Stimulated activated effector memory CD8-positive, alpha-beta T cell treated with anti-CD3 and anti-CD28 coated beads, Interleukin-12 subunit alpha, Interleukin-12 subunit beta, amount 100 ng/mL, for 72 hours (primary cell): ENCODE results near the gene ACAA1.
"Not testable (repeated sequence)": the region's sequence is repeated elsewhere in the genome, so short reads cannot be mapped to it uniquely, and the experiment has no call there.

ENCODE experiments used
- ATAC-seq: fragments of 150-1000 bp; cut with Tn5 transposase; 2 replicates; pipeline ENCODE4 v1.10.0; 2021
- DNase-seq, 2 donors: peaks; one replicate each; pipeline ENCODE4 v3.0.0; 2021 to 2022; ENCODE audit warnings: low spot score in 2 of 2
- H3K27ac Mint-ChIP-seq: one replicate; pipeline ENCODE4 v1.8.0; 2022; ENCODE audit warnings: mild to moderate bottlenecking, mixed read lengths
- H3K36me3 Mint-ChIP-seq: one replicate; pipeline ENCODE4 v1.8.0; 2022; ENCODE audit warnings: mild to moderate bottlenecking, mixed read lengths
- H3K4me1 Mint-ChIP-seq: one replicate; pipeline ENCODE4 v1.8.0; 2022; ENCODE audit warnings: mixed read lengths
- H3K4me3 Mint-ChIP-seq: one replicate; pipeline ENCODE4 v1.8.0; 2022; ENCODE audit warnings: mild to moderate bottlenecking, mixed read lengths
- H3K9me3 Mint-ChIP-seq: one replicate; pipeline ENCODE4 v1.8.0; 2022; ENCODE audit warnings: mixed read lengths

ACAA1 gene

DNA sequence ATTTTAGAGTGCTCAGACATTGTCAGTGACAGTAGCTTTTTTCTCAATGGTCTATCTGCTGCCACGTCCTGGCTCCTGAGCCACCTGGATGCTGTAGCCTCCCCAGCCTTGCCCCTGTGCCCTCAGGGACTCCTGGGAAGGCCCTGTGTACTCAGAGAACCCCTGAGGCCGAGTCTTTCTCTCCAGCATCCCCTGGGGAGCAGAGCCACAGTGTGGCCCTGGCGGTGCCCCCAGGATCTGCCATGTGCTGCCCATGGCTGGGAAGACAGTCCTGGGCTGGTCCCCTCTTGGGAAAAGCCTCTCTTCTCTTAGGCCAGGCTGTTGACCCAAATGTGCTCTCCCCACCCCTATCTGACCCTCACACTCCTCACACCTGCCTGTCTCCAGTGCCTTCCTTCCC lies 6.6 kb upstream of the ACAA1 start:
- peaks cover 36% of the 10 kb centered on the region for H3K4me1 Mint-ChIP-seq
- peaks cover 8% of the 10 kb centered on the region for H3K9me3 Mint-ChIP-seq
- peaks cover 14% of the 10 kb centered on the region for H3K36me3 Mint-ChIP-seq

DNA sequence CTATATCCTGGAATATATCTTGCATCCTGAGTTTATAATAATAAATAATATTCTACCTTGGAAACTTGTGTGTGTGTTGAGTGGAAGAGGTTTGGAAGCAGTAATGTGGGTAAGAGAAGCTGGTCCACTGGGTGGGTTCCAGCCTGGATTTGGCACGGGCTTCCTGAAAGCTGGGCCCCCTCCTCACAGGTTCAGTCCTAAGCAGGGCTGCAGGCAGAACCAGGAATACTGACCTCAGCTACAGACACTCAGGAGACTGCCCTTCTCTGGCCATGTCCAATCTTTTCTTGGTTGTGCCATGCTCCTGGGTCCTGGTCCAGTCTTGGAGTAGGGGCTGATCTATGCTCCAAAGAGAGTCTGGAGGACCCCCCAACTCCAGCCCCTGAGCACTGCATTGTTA lies 6.0 kb upstream of the ACAA1 start:
- no peak for DNase-seq
- no peak for ATAC-seq
- Mint-ChIP-seq H3K9me3 (peaks cover 8% of the 10 kb centered on the region), H3K4me3 (no peak overlapping the region), H3K27ac (no peak overlapping the region), H3K36me3 (peaks cover 19% of the 10 kb centered on the region), H3K4me1 (peaks cover 42% of the 10 kb centered on the region)

More for the DNA sequence above, 6.6 kb upstream of the ACAA1 start:
- Mint-ChIP-seq H3K27ac (no peak overlapping the region), H3K4me3 (no peak overlapping the region)
- no peak for DNase-seq
- no peak for ATAC-seq

DNA sequence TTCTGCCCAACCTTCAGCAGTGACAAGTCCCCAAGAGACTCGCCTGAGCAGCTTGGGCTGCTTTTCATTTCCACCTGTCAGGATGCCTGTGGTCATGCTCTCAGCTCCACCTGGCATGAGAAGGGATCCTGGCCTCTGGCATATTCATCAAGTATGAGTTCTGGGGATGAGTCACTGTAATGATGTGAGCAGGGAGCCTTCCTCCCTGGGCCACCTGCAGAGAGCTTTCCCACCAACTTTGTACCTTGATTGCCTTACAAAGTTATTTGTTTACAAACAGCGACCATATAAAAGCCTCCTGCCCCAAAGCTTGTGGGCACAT lies 5.0 kb upstream of the ACAA1 start:
- H3K4me3 Mint-ChIP-seq = no peak overlapping the region
- ATAC-seq = no peak
- peaks cover 4% of the 10 kb centered on the region for H3K9me3 Mint-ChIP-seq
- H3K27ac Mint-ChIP-seq = no peak overlapping the region
- peaks cover 25% of the 10 kb centered on the region for H3K36me3 Mint-ChIP-seq
- no peak for DNase-seq
- H3K4me1 Mint-ChIP-seq = peaks cover 50% of the 10 kb centered on the region

DNA sequence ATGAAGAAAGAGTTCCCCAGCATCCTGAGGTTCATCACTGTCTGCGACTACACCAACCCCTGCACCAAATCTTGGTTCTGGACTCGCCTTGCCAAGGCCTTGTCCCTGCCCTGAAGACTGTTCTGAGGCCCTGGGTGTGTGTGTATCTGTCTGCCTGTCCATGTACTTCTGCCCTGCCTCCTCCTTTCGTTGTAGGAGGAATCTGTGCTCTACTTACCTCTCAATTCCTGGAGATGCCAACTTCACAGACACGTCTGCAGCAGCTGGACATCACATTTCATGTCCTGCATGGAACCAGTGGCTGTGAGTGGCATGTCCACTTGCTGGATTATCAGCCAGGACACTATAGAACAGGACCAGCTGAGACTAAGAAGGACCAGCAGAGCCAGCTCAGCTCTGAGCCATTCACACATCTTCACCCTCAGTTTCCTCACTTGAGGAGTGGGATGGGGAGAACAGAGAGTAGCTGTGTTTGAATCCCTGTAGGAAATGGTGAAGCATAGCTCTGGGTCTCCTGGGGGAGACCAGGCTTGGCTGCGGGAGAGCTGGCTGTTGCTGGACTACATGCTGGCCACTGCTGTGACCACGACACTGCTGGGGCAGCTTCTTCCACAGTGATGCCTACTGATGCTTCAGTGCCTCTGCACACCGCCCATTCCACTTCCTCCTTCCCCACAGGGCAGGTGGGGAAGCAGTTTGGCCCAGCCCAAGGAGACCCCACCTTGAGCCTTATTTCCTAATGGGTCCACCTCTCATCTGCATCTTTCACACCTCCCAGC lies 4.4 kb upstream of the ACAA1 start:
- DNase-seq (no peak), ATAC-seq (no peak)
- peaks cover 51% of the 10 kb centered on the region for H3K4me1 Mint-ChIP-seq
- peak overlapping the region; percentile 53 for H3K27ac Mint-ChIP-seq
- peaks cover 29% of the 10 kb centered on the region for H3K36me3 Mint-ChIP-seq
- H3K4me3 Mint-ChIP-seq = peak overlapping the region; percentile 85
- no peaks in the 10 kb centered on the region for H3K9me3 Mint-ChIP-seq

DNA sequence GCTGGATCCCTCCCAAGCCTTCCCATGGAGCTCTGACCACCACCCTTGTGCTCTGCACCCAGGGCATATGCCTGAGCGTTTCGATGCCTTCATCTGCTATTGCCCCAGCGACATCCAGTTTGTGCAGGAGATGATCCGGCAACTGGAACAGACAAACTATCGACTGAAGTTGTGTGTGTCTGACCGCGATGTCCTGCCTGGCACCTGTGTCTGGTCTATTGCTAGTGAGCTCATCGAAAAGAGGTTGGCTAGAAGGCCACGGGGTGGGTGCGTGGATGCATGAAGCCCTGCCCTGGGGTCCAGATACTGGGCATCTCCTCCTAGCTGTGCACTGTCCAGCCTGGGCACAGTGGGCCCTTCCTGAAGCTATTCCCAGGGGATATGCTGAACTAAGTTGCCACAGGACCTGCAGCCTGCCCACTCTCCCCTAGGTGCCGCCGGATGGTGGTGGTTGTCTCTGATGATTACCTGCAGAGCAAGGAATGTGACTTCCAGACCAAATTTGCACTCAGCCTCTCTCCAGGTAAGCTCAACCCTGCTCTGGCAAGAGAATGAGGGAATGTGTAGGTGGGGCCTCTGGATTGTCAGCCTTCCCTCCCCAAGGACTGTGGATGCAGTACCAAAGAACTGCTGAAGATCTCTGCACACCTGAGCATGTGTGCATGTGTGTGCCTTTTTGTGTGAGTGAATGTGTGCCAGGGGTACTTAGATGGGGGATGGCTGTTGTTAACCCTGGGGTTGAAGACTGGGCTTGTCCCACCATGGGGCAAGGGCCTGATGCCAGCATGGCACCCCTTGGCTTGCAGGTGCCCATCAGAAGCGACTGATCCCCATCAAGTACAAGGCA lies 3.6 kb upstream of the ACAA1 start:
- peaks cover 38% of the 10 kb centered on the region for H3K36me3 Mint-ChIP-seq
- H3K4me1 Mint-ChIP-seq = peaks cover 59% of the 10 kb centered on the region
- H3K9me3 Mint-ChIP-seq = no peaks in the 10 kb centered on the region
- peak overlapping the region; percentile 85 for H3K4me3 Mint-ChIP-seq
- no peak for ATAC-seq
- H3K27ac Mint-ChIP-seq = peak overlapping the region; percentile 96
- no peak for DNase-seq

DNA sequence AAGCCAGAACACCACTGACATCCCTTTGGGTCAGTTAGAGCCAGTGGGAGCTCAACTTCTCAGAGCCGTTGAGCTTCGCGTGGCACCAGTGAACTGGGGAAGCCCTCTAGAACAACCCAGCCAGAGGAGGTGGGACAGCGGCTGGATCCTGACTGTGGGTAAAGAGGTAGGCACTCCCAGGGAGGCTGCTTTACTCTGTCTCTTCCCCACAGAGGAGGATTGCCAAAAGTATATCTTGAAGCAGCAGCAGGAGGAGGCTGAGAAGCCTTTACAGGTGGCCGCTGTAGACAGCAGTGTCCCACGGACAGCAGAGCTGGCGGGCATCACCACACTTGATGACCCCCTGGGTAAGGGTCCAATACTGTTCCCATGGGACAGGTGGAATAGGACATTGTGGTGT lies 2.7 kb upstream of the ACAA1 start:
- Mint-ChIP-seq H3K27ac (peak overlapping the region; percentile 96), H3K36me3 (peaks cover 46% of the 10 kb centered on the region), H3K9me3 (no peaks in the 10 kb centered on the region), H3K4me3 (peak overlapping the region; percentile 85), H3K4me1 (peaks cover 67% of the 10 kb centered on the region)
- ATAC-seq = no peak
- DNase-seq = no peak

DNA sequence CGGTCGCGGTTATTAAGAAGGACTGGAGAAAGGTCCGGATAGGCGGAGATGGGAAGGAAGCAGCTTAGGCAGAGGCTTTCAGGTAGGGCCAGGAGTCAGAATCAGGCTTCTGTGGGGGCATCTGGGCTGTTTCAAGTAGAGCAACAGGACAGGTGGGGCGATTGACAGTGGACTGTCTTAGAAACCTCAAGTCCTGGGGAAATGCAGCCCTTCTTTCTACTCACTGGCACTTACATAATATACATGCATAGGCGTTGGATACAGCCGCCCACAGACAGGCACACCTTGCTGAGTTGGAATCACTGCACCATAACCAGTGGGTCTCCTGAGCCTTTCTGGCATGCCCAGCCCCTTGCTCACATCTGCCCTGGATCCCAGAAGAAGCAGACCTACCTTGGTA lies 2.3 kb upstream of the ACAA1 start:
- Mint-ChIP-seq H3K4me3 (peak overlapping the region; percentile 85), H3K27ac (peak overlapping the region; percentile 96), H3K36me3 (peaks cover 51% of the 10 kb centered on the region), H3K4me1 (peaks cover 71% of the 10 kb centered on the region), H3K9me3 (no peaks in the 10 kb centered on the region)
- ATAC-seq (no peak), DNase-seq (no peak)

DNA sequence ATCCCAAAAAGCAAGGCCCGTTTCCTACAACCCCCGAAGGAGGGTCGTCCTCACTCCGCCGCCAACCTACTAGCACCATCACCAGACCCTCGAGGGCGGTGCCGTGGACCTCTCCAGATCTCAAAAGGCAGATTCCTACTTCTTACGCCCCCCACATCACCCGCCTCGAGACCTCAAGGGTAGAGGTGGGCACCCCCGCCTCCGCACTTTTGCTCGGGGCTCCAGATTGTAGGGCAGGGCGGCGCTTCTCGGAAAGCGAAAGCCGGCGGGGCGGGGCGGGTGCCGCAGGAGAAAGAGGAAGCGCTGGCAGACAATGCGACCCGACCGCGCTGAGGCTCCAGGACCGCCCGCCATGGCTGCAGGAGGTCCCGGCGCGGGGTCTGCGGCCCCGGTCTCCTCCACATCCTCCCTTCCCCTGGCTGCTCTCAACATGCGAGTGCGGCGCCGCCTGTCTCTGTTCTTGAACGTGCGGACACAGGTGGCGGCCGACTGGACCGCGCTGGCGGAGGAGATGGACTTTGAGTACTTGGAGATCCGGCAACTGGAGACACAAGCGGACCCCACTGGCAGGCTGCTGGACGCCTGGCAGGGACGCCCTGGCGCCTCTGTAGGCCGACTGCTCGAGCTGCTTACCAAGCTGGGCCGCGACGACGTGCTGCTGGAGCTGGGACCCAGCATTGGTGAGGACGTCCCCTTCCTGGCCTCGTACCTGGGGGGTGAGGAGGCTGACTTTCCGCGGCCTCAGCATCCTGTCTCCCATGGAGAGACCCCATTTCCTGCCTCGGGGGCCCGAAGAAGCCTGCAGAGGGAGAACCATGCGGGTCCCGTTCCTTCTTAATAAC lies 1.6 kb upstream of the ACAA1 start, which contains the start of gene MYD88:
TSS of gene MYD88 (plus strand) at position 313 of the 842 bp plus-strand sequence. CDS start at position 353, 40 bp downstream.
- peaks cover 57% of the 10 kb centered on the region for H3K36me3 Mint-ChIP-seq
- H3K4me1 Mint-ChIP-seq = peaks cover 74% of the 10 kb centered on the region
- no peaks in the 10 kb centered on the region for H3K9me3 Mint-ChIP-seq
- ATAC-seq (peak; percentile 73), DNase-seq (peak; percentile 76 to 92)
- peak within 1 kb of the TSS; percentile 96 for H3K27ac Mint-ChIP-seq
- peak within 1 kb of the TSS; percentile 85 for H3K4me3 Mint-ChIP-seq

DNA sequence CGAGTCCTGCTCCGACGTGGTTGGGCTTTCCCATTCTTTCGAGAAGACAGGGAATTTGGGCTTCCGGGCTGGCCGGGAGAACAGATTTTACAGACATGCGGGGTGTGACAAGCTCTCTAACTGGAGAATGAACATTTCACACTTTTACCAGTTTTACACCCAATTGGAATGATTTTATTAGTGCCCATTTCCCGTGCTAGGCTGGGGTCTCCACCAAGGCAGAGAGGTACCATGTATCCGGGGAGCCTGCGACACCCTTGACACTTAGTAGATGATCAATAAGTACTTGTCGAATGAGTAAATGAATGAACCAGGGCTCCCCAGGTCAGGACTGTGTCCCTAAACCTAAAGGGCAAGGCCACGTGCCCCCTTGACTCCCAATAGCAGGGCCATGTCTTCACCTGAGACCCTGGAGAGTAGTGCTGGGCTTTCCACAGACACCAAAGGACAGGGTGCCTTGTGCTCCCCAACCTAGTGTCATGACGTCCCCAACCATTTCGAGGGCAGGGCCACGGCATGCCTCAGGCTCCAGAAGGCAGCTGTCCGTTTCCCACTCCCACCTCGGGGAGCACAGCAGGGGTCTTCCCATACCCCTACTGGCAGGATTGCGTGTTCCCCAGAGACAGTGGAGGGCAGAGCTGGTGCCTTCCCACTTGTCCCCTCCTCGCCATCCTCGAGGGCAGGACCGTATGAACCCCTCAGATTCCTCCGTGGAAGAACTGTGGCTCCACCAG lies 855 bp upstream of the ACAA1 start:
- Mint-ChIP-seq H3K4me3 (peak overlapping the region; percentile 85), H3K9me3 (no peaks in the 10 kb centered on the region), H3K27ac (peak overlapping the region; percentile 96), H3K36me3 (peaks cover 65% of the 10 kb centered on the region), H3K4me1 (peaks cover 78% of the 10 kb centered on the region)
- DNase-seq = peak; percentile 27 to 77
- ATAC-seq = peak; percentile 9

DNA sequence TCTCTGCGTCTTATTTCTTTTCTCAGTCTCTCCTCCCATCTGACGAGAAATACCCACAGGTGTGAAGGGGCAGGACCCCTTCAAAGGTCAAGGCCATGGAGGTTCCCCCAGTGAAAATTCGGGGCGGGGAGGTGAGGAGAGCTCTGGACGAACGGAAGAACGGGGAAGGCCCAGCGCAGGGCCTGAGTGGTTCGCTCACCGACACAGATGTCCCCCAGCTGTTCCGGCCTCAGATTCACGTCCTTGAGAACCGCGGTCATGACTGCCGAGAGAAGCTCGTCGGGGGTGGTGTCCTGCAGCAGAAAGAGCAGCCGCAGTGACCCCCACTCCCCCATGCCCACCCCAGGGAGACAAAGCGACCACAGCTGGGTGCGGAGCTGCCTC lies 542 bp downstream of the ACAA1 start:
- DNase-seq (no peak), ATAC-seq (peak; percentile 4)
- H3K9me3 Mint-ChIP-seq = no peaks in the 10 kb centered on the region
- peak overlapping the region; percentile 96 for H3K27ac Mint-ChIP-seq
- peaks cover 68% of the 10 kb centered on the region for H3K36me3 Mint-ChIP-seq
- peak overlapping the region; percentile 85 for H3K4me3 Mint-ChIP-seq
- peaks cover 70% of the 10 kb centered on the region for H3K4me1 Mint-ChIP-seq

DNA sequence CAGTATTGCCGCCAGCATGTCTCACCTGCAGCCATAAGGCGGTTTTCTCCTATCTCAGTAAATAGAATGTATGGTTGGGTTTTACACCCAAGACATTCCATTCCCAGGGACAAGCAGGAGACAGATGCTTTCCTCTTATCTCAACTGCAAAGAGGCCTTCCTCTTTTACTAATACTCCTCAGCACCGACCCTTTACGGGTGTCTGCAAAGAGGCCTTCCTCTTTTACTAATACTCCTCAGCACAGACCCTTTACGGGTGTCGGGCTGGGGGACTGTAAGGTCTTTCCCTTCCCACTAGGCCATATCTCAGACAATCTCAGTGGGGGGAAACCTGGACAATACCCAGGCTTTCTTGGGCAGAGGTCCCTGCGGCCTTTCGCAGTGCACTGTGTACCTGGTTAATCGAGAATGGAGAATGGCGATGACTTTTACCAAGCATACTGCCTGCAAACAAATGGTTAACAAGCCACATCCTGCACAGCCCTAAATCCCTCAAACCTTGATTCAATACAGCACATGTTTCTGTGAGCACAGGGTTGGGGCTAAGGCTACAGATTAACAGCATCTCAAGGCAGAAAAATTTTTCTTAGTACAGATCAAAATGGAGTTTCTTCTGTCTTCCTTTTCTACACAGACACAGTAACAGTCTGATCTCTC lies 1.2 kb downstream of the ACAA1 start:
- Mint-ChIP-seq H3K27ac (peak overlapping the region; percentile 96), H3K36me3 (peaks cover 71% of the 10 kb centered on the region), H3K4me1 (peaks cover 63% of the 10 kb centered on the region), H3K4me3 (peak overlapping the region; percentile 85)
- not testable (repeated sequence) for ATAC-seq, H3K9me3 Mint-ChIP-seq, DNase-seq

DNA sequence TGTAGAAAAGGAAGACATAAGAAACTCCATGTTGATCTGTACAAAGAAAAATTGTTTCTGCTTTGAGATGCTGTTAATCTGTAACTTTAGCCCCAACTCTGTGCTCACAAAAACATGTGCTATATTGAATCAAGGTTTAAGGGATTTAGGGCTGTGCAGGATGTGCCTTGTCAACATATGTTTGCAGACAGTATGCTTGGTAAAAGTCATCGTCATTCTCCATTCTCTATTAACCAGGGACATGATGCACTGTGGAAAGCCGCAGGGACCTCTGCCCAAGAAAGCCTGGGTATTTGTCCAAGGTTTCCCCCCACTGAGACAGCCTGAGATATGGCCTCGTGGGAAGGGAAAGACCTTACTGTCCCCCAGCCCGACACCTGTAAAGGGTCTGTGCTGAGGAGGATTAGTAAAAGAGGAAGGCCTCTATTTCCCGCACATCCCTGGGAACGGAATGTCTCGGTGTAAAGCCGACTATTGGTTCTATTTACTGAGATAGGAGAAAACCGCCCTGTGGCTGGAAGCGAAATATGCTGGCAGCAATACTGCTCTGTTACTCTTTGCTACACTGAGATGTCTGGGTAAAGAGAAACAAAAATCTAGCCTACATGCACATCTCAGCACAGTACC lies 2.3 kb downstream of the ACAA1 start:
- H3K9me3 Mint-ChIP-seq, DNase-seq, ATAC-seq: not testable (repeated sequence)
- H3K27ac Mint-ChIP-seq = peak overlapping the region; percentile 96
- H3K4me1 Mint-ChIP-seq = peaks cover 53% of the 10 kb centered on the region
- peak overlapping the region; percentile 85 for H3K4me3 Mint-ChIP-seq
- H3K36me3 Mint-ChIP-seq = peaks cover 79% of the 10 kb centered on the region

DNA sequence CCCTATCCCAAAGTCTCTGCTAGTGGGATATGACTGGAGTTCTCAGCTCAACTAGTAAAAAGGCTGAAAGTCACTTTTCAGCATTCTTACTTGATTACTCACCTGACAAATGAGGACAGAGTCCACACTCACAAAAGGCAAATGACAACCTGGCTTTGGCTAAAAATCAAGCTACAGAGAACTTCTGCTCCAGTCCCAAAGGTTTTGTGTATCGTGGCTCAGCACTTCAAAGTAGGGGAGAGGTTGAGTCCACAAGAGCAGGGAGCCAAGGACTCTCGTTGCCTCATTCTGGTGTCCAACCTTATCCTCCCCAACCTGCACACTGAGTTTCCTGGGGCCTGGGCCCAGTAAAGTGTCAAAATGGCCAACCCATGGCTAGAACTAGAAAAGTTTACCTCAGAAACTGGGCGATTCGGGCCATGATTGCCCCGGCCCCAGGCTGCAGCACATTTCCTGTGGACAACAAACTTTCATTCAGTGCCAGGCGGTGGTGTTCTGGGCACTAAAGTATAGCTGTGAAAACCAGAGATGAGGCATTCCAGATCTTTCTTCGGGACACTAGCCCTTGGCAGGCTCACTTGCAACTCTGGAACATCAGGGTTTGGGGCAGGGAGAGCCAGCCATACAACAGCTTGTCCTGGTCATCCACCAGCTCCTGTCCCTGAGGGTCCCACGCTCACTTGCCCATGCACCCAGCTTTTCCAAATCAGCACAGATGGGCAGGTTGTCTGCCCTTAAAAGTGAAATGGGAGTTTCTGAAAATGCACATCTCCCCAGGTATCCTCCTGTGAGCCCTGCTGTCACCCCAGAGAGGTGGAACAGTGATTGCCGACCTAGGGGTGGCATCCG lies 3.1 kb downstream of the ACAA1 start:
- ATAC-seq (no peak), DNase-seq (no peak)
- H3K36me3 Mint-ChIP-seq = peaks cover 88% of the 10 kb centered on the region
- peak overlapping the region; percentile 43 for H3K27ac Mint-ChIP-seq
- no peak overlapping the region for H3K4me3 Mint-ChIP-seq
- no peaks in the 10 kb centered on the region for H3K9me3 Mint-ChIP-seq
- peaks cover 52% of the 10 kb centered on the region for H3K4me1 Mint-ChIP-seq
